Ishikawa (cell line): ENCODE measurements around the gene CLDN4.

ENCODE experiments used
- CEBPB ChIP-seq: IDR thresholded peaks from 2 replicates; pipeline ENCODE4 v1.6.1; 2012
- CREB1 ChIP-seq: IDR thresholded peaks from 2 replicates; pipeline ENCODE4 v1.6.1; 2012; ENCODE audit warnings: low read depth
- EGR1 ChIP-seq: IDR thresholded peaks from 2 replicates; pipeline ENCODE4 v1.6.1; 2012
- EP300 ChIP-seq: IDR thresholded peaks from 2 replicates; pipeline ENCODE4 v1.6.1; 2012; ENCODE audit warnings: borderline replicate concordance
- FOXM1 ChIP-seq: IDR thresholded peaks from 2 replicates; pipeline ENCODE4 v1.6.1; 2012; ENCODE audit warnings: low read depth, borderline replicate concordance
- MAX ChIP-seq: IDR thresholded peaks from 2 replicates; pipeline ENCODE4 v1.6.1; 2012
- NFIC ChIP-seq: IDR thresholded peaks from 2 replicates; pipeline ENCODE4 v1.6.1; 2012
- RAD21 ChIP-seq: IDR thresholded peaks from 2 replicates; pipeline ENCODE4 v1.6.1; 2012; ENCODE audit warnings: low read depth
- REST ChIP-seq: IDR thresholded peaks from 2 replicates; pipeline ENCODE4 v1.6.1; 2012; ENCODE audit warnings: low read depth, mild to moderate bottlenecking
- TAF1 ChIP-seq: IDR thresholded peaks from 2 replicates; pipeline ENCODE4 v1.6.1; 2012; ENCODE audit warnings: low read depth, mild to moderate bottlenecking
- TCF12 ChIP-seq: IDR thresholded peaks from 2 replicates; pipeline ENCODE4 v1.6.1; 2012; ENCODE audit warnings: low read depth
- TEAD4 ChIP-seq: IDR thresholded peaks from 2 replicates; pipeline ENCODE4 v1.6.1; 2012
- USF1 ChIP-seq: IDR thresholded peaks from 2 replicates; pipeline ENCODE4 v1.6.1; 2012
- YY1 ChIP-seq: IDR thresholded peaks from 2 replicates; pipeline ENCODE4 v1.6.1; 2012; ENCODE audit warnings: low read depth
- ZBTB7A ChIP-seq: IDR thresholded peaks from 2 replicates; pipeline ENCODE4 v1.6.1; 2012; ENCODE audit warnings: low read depth

Gene CLDN4

GRCh38 chr7:73830681-73831583 is at the start of gene CLDN4:
CLDN4 (plus strand) TSS chr7:73830996; CDS start chr7:73831202, 206 bp downstream.
- TF ChIP-seq FOXM1, result no peak
- no peak for TF ChIP-seq CEBPB
- no peak for TF ChIP-seq RAD21
- TF ChIP-seq REST, result peak; percentile 53
- TF ChIP-seq YY1, result peak; percentile 71; the same call in 1 of the 2 replicates
- TF ChIP-seq CREB1, result no peak
- TF ChIP-seq TCF12, result peak; percentile 79; the same call in 1 of the 2 replicates
- TF ChIP-seq USF1, result 0 out of 2 replicates have a peak, but pooled peaks have one; percentile 4
- peak; percentile 61; the same call in 1 of the 2 replicates for TF ChIP-seq EP300
- TF ChIP-seq ZBTB7A, result no peak
- TF ChIP-seq EGR1, result no peak
- TF ChIP-seq TAF1, result peak; percentile 71
- TF ChIP-seq TEAD4, result peak; percentile 71
- peak; percentile 67 for TF ChIP-seq NFIC
- TF ChIP-seq MAX, result peak; percentile 77

- TF ChIP-seq EGR1, result no peak
- no peak for TF ChIP-seq RAD21
- no peak for TF ChIP-seq USF1
Measured at GRCh38 chr7:73786588-73786987, 44.2 kb upstream of the CLDN4 start.

GRCh38 chr7:73789051-73789450 is 41.7 kb upstream of the CLDN4 start:
- no peak for TF ChIP-seq EGR1
- TF ChIP-seq EP300, result no peak
- TF ChIP-seq NFIC, result no peak
- no peak for TF ChIP-seq ZBTB7A
- no peak for TF ChIP-seq CEBPB
- no peak for TF ChIP-seq YY1
- no peak for TF ChIP-seq CREB1
- no peak for TF ChIP-seq TEAD4
- no peak for TF ChIP-seq USF1
- TF ChIP-seq TAF1, result no peak
- TF ChIP-seq FOXM1, result no peak
- no peak for TF ChIP-seq MAX
- TF ChIP-seq RAD21, result no peak
- no peak for TF ChIP-seq TCF12
- TF ChIP-seq REST, result no peak

GRCh38 chr7:73799282-73800141 is 31.3 kb upstream of the CLDN4 start:
- TF ChIP-seq USF1 (no peak), NFIC (no peak), ZBTB7A (no peak), RAD21 (no peak), EP300 (no peak), CREB1 (no peak), EGR1 (no peak), YY1 (no peak), TCF12 (no peak), REST (no peak), CEBPB (no peak), TAF1 (no peak), TEAD4 (no peak), MAX (no peak)
